ENCODE results near the gene NLRP5.

Gene NLRP5

DNA sequence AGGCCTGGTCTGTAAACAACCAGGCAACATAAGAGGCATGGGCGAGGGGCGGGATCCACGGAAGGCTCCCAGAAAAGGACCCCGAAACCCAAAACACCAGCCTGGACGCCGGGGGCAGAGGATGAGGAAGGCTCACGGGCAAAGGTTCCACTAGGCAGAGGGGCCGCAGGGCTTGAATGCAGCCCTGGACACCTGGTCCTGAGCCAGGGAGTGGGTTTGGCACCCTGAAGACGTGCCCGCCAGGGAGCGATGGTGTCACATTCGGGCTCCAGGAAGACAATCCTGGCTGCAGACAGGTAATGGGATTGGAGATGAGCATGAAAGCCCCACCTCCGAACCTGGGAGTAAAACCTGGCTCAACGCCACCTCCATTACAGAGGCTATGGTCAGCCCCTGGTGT is 102.8 kb downstream of the NLRP5 start:
- peaks cover 0 to 32% of the 10 kb centered on the region in 2 experiments; a peak in 2 of 3 replicates for H3K36me3 ChIP-seq (ENCODE audit: control insufficient read depth in 2 of 2, insufficient read depth in 1 of 2, low read length in 2 of 2)
- H3K4me3 ChIP-seq (ENCODE audit: low read depth, low read length), result no peak overlapping the region
- no peaks in the 10 kb centered on the region for H3K9me3 ChIP-seq (ENCODE audit: control insufficient read depth, insufficient read depth, low read depth, low read length)
- H3K4me1 ChIP-seq (ENCODE audit: control insufficient read depth, insufficient read depth, low read length), result peaks cover 5% of the 10 kb centered on the region
- TF ChIP-seq ZNF184 (tag by site-specific recombination; IDR thresholded peaks at IDR 0.05), result no peak
- ChIA-PET CTCF (interaction anchor here (3.4 kb wide), 1 partner anchor 8 kb away, joined by 17 read pairs; no protein-coding TSS in a partner anchor), POLR2A (no interaction called here)
- H3K27ac ChIP-seq (ENCODE audit: extremely low read depth, low read depth, low read length), result no peak overlapping the region

DNA sequence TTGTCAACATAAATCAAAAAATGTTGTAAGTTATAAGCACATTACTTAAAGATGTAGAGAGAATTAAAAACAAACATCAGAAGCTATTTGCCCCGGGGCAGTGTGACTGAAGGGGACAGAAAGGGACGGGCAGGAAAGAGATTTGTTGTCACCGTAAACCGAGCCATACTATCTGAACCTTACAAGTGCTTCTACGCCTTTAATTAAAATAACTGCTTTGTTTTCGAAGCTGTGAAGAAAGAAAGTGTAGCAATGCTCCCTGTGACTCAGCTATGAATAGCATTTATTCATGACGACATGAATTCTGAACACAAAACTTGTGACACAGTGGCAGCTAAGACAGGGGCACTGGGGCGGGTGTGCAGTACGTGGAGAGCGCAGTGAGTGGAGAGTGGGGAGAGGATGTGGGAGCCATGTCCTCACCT is 104.5 kb downstream of the NLRP5 start:
- ChIA-PET POLR2A (no interaction called here), CTCF (interaction anchor here (0.6 to 3.4 kb wide), 5 partner anchors 9 to 25 kb away, joined by 3 to 17 read pairs (median 4); no protein-coding TSS in a partner anchor)
- no peak for TF ChIP-seq ZNF561 (tag by site-specific recombination; IDR thresholded peaks at IDR 0.05; ENCODE audit: borderline replicate concordance)
- peak; percentile 32; the same call in 1 of the 2 replicates for TF ChIP-seq OSR2 (tag by site-specific recombination; IDR thresholded peaks at IDR 0.05)
- TF ChIP-seq, protein P1, sequence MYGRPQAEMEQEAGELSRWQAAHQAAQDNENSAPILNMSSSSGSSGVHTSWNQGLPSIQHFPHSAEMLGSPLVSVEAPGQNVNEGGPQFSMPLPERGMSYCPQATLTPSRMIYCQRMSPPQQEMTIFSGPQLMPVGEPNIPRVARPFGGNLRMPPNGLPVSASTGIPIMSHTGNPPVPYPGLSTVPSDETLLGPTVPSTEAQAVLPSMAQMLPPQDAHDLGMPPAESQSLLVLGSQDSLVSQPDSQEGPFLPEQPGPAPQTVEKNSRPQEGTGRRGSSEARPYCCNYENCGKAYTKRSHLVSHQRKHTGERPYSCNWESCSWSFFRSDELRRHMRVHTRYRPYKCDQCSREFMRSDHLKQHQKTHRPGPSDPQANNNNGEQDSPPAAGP (tag by site-specific recombination; IDR thresholded peaks at IDR 0.05), result peak; percentile 89
- TF ChIP-seq, protein P2, sequence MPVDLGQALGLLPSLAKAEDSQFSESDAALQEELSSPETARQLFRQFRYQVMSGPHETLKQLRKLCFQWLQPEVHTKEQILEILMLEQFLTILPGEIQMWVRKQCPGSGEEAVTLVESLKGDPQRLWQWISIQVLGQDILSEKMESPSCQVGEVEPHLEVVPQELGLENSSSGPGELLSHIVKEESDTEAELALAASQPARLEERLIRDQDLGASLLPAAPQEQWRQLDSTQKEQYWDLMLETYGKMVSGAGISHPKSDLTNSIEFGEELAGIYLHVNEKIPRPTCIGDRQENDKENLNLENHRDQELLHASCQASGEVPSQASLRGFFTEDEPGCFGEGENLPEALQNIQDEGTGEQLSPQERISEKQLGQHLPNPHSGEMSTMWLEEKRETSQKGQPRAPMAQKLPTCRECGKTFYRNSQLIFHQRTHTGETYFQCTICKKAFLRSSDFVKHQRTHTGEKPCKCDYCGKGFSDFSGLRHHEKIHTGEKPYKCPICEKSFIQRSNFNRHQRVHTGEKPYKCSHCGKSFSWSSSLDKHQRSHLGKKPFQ (tag by site-specific recombination; IDR thresholded peaks at IDR 0.05), result peak; percentile 62
- TF ChIP-seq ZNF629 (tag by site-specific recombination; IDR thresholded peaks at IDR 0.05), result peak; percentile 72
- TF ChIP-seq ZNF843 (tag by site-specific recombination; IDR thresholded peaks at IDR 0.05), result 0 out of 2 replicates have a peak, but pooled peaks have one; percentile 50
- TF ChIP-seq, protein P3, sequence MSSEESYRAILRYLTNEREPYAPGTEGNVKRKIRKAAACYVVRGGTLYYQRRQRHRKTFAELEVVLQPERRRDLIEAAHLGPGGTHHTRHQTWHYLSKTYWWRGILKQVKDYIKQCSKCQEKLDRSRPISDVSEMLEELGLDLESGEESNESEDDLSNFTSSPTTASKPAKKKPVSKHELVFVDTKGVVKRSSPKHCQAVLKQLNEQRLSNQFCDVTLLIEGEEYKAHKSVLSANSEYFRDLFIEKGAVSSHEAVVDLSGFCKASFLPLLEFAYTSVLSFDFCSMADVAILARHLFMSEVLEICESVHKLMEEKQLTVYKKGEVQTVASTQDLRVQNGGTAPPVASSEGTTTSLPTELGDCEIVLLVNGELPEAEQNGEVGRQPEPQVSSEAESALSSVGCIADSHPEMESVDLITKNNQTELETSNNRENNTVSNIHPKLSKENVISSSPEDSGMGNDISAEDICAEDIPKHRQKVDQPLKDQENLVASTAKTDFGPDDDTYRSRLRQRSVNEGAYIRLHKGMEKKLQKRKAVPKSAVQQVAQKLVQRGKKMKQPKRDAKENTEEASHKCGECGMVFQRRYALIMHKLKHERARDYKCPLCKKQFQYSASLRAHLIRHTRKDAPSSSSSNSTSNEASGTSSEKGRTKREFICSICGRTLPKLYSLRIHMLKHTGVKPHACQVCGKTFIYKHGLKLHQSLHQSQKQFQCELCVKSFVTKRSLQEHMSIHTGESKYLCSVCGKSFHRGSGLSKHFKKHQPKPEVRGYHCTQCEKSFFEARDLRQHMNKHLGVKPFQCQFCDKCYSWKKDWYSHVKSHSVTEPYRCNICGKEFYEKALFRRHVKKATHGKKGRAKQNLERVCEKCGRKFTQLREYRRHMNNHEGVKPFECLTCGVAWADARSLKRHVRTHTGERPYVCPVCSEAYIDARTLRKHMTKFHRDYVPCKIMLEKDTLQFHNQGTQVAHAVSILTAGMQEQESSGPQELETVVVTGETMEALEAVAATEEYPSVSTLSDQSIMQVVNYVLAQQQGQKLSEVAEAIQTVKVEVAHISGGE (tag by site-specific recombination; conservative IDR thresholded peaks at IDR 0.05; ENCODE audit: low read depth), result no peak
- TF ChIP-seq, protein P4, sequence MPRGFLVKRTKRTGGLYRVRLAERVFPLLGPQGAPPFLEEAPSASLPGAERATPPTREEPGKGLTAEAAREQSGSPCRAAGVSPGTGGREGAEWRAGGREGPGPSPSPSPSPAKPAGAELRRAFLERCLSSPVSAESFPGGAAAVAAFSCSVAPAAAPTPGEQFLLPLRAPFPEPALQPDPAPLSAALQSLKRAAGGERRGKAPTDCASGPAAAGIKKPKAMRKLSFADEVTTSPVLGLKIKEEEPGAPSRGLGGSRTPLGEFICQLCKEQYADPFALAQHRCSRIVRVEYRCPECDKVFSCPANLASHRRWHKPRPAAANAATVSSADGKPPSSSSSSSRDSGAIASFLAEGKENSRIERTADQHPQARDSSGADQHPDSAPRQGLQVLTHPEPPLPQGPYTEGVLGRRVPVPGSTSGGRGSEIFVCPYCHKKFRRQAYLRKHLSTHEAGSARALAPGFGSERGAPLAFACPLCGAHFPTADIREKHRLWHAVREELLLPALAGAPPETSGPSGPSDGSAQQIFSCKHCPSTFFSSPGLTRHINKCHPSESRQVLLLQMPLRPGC (tag by site-specific recombination; IDR thresholded peaks at IDR 0.05), result 0 out of 2 replicates have a peak, but pooled peaks have one; percentile 30
- no peak for TF ChIP-seq KLF10 (tag by site-specific recombination; IDR thresholded peaks at IDR 0.05)
- TF ChIP-seq ZFP37 (tag by site-specific recombination; IDR thresholded peaks at IDR 0.05), result no peak
- peak; percentile 33; the same call in 1 of the 2 replicates for TF ChIP-seq SP7 (tag by site-specific recombination; IDR thresholded peaks at IDR 0.05)
- TF ChIP-seq ZBTB7A (tag by site-specific recombination; IDR thresholded peaks at IDR 0.05; ENCODE audit: low read depth), result no peak
- 0 out of 2 replicates have a peak, but pooled peaks have one; percentile 57 for TF ChIP-seq ZNF24 (tag by site-specific recombination; IDR thresholded peaks at IDR 0.05)
- TF ChIP-seq, protein P5, sequence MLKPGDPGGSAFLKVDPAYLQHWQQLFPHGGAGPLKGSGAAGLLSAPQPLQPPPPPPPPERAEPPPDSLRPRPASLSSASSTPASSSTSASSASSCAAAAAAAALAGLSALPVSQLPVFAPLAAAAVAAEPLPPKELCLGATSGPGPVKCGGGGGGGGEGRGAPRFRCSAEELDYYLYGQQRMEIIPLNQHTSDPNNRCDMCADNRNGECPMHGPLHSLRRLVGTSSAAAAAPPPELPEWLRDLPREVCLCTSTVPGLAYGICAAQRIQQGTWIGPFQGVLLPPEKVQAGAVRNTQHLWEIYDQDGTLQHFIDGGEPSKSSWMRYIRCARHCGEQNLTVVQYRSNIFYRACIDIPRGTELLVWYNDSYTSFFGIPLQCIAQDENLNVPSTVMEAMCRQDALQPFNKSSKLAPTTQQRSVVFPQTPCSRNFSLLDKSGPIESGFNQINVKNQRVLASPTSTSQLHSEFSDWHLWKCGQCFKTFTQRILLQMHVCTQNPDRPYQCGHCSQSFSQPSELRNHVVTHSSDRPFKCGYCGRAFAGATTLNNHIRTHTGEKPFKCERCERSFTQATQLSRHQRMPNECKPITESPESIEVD (tag by site-specific recombination; IDR thresholded peaks at IDR 0.05), result peak; percentile 30; the same call in 1 of the 2 replicates
- peak; percentile 29; the same call in 1 of the 2 replicates for TF ChIP-seq FEZF1 (tag by site-specific recombination; IDR thresholded peaks at IDR 0.05)
- TF ChIP-seq ZNF791 (tag by site-specific recombination; IDR thresholded peaks at IDR 0.05), result no peak
- TF ChIP-seq, protein P6, sequence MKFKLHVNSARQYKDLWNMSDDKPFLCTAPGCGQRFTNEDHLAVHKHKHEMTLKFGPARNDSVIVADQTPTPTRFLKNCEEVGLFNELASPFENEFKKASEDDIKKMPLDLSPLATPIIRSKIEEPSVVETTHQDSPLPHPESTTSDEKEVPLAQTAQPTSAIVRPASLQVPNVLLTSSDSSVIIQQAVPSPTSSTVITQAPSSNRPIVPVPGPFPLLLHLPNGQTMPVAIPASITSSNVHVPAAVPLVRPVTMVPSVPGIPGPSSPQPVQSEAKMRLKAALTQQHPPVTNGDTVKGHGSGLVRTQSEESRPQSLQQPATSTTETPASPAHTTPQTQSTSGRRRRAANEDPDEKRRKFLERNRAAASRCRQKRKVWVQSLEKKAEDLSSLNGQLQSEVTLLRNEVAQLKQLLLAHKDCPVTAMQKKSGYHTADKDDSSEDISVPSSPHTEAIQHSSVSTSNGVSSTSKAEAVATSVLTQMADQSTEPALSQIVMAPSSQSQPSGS (tag by site-specific recombination; IDR thresholded peaks at IDR 0.05; ENCODE audit: low read depth), result peak; percentile 63
- Histone ChIP-seq H3K9me3 (ENCODE audit: control insufficient read depth, insufficient read depth, low read depth, low read length) (no peaks in the 10 kb centered on the region), H3K4me1 (ENCODE audit: control insufficient read depth, insufficient read depth, low read length) (peaks cover 5% of the 10 kb centered on the region), H3K27ac (ENCODE audit: extremely low read depth, low read depth, low read length) (no peak overlapping the region), H3K4me3 (ENCODE audit: low read depth, low read length) (no peak overlapping the region), H3K36me3 (ENCODE audit: control insufficient read depth in 2 of 2, insufficient read depth in 1 of 2, low read length in 2 of 2) (peaks cover 7 to 35% of the 10 kb centered on the region in 2 experiments; a peak in 2 of 3 replicates)
